Measurements from ENCODE around the gene EPS15. TPM values are rescaled to one million over a fixed set of nuclear protein-coding genes. Genes with fewer than 3 reads are reported as not detected.

The EPS15 gene
- total and polyA plus RNA-seq, 2 experiments from 2014 or later, result 31.0 to 76.5 TPM

DNA sequence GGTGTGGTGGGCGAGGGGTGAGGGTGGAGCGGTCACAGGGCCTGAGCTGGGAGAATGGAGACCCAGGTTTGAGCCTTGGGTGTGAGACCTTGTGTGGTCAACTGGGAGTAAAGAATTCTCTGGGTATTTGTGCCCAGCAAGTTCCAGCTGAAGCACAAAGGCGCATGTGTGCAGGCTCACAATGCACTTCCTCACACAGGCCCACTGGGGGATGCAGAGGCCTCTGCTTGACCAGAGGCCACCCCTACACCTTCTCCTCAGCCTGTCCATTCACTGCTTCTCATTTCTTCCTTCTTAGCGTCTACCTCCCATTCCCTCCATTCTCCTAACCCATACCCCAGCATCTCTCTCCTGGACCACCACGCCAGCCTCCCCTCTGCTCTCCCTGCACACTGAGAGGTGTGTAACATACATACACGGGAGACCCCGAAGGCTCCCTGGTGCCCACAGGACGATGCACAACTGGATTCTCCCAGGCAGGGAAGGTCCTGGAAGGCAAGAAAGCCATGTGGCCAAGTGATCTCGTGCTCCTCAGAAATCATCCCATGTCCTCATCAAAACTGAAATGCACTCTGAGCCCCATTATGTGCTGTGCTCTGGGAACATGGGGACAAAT is 176.4 kb downstream of the EPS15 start:
- no peak overlapping the region for H3K4me3 ChIP-seq
- H3K9me2 ChIP-seq (ENCODE audit: insufficient read depth), result no peaks in the 10 kb centered on the region
- 0 out of 2 replicates have a peak, but pooled peaks cover 3% of the 10 kb centered on the region for H3F3A ChIP-seq (replicated peaks; ENCODE audit: low read depth)
- Mint-ChIP-seq H3K4me3 (no peak overlapping the region), H3K27me3 (ENCODE audit: insufficient read depth, low read depth, poor library complexity) (peaks cover 24% of the 10 kb centered on the region), H3K4me1 (peaks cover 14% of the 10 kb centered on the region), H3K36me3 (ENCODE audit: low read depth) (no peaks in the 10 kb centered on the region), H3K27ac (no peak overlapping the region), H3K9me3 (no peaks in the 10 kb centered on the region)
- H3K36me3 ChIP-seq (ENCODE audit: insufficient read depth), result no peaks in the 10 kb centered on the region
- H3K27ac ChIP-seq (ENCODE audit: low read depth), result no peak overlapping the region
- no peak for ATAC-seq
- H2AFZ ChIP-seq, result no peak overlapping the region
- peaks cover 5% of the 10 kb centered on the region; the same call in 1 of the 2 replicates for H3K4me1 ChIP-seq (ENCODE audit: insufficient read depth)
- no peaks in the 10 kb centered on the region for H3K79me2 ChIP-seq (replicated peaks; ENCODE audit: insufficient read depth)
- TF ChIP-seq ZNF114 (CRISPR knock-in tag; IDR thresholded peaks at IDR 0.05), result no peak
- TF ChIP-seq ZNF331 (CRISPR knock-in tag; IDR thresholded peaks at IDR 0.05; ENCODE audit: low read depth), result no peak
- no peak for TF ChIP-seq POLR2AphosphoS5 (IDR thresholded peaks at IDR 0.05; ENCODE audit: low read depth)
- no peak for TF ChIP-seq CREB1 (CRISPR knock-in tag; IDR thresholded peaks at IDR 0.05; ENCODE audit: low read depth)
- H3K27me3 ChIP-seq (ENCODE audit: insufficient read depth), result peaks cover 15% of the 10 kb centered on the region
- H4K20me1 ChIP-seq (replicated peaks; ENCODE audit: insufficient read depth), result no peaks in the 10 kb centered on the region
- DNase-seq (ENCODE audit: low spot score), result no peak
- H3K4me2 ChIP-seq, result no peak overlapping the region

DNA sequence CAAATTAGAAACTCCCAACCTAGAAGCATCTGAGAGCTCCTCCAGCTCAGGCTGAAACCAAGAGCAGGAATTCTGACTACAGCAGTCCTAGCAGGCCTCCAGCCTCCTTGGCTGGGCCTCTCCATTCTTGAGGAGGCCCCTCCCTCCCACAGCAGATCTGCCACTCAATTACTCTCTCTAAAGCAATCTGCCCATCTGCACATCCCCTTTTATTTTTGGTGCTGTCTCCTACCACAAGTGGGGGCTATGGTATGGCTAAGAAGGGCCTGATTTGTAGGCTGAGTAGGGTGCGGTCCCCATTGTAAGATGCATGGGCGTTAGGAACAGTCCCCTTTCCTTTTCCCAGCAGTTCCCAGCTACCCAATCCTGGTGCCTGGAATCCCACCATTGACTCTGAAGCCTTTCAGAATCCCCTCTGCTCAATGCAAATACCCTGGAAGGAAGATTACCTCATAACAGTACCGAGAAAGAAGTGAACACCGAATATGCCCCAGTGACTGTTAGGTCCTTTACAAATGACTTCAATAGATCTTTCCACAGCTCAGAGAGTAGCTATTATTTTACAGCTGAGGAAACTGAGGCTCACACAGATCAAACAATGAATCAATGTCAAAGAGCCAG is 177.1 kb downstream of the EPS15 start:
- DNase-seq (ENCODE audit: low spot score) (no peak), ATAC-seq (no peak)
- peaks cover 14% of the 10 kb centered on the region for H3K4me1 Mint-ChIP-seq
- H3K4me3 Mint-ChIP-seq, result no peak overlapping the region
- H3K36me3 Mint-ChIP-seq (ENCODE audit: low read depth), result no peaks in the 10 kb centered on the region
- Histone ChIP-seq H3K4me3 (no peak overlapping the region), H3K4me1 (ENCODE audit: insufficient read depth) (peaks cover 5% of the 10 kb centered on the region; the same call in 1 of the 2 replicates), H4K20me1 (replicated peaks; ENCODE audit: insufficient read depth) (no peaks in the 10 kb centered on the region), H2AFZ (no peak overlapping the region), H3K36me3 (ENCODE audit: insufficient read depth) (no peaks in the 10 kb centered on the region), H3K79me2 (replicated peaks; ENCODE audit: insufficient read depth) (no peaks in the 10 kb centered on the region), H3K9me2 (ENCODE audit: insufficient read depth) (no peaks in the 10 kb centered on the region), H3K27ac (ENCODE audit: low read depth) (no peak overlapping the region), H3F3A (replicated peaks; ENCODE audit: low read depth) (0 out of 2 replicates have a peak, but pooled peaks cover 3% of the 10 kb centered on the region), H3K4me2 (no peak overlapping the region), H3K27me3 (ENCODE audit: insufficient read depth) (peaks cover 15% of the 10 kb centered on the region)
- TF ChIP-seq ZNF114 (CRISPR knock-in tag; IDR thresholded peaks at IDR 0.05), result no peak
- TF ChIP-seq ZNF331 (CRISPR knock-in tag; IDR thresholded peaks at IDR 0.05; ENCODE audit: low read depth), result no peak
- TF ChIP-seq CTCF (conservative IDR thresholded peaks at IDR 0.05; ENCODE audit: low read depth in 2 of 2), result peak in 1 of 2 experiments; percentile 61; a peak in 2 of 4 replicates
- no peaks in the 10 kb centered on the region for H3K9me3 Mint-ChIP-seq
- no peak overlapping the region for H3K27ac Mint-ChIP-seq
- H3K27me3 Mint-ChIP-seq (ENCODE audit: insufficient read depth, low read depth, poor library complexity), result peaks cover 24% of the 10 kb centered on the region

- DNase-seq (ENCODE audit: low spot score), result no peak
- Histone ChIP-seq H3K79me2 (replicated peaks; ENCODE audit: insufficient read depth) (no peaks in the 10 kb centered on the region), H2AFZ (no peak overlapping the region), H3K27me3 (ENCODE audit: insufficient read depth) (peaks cover 15% of the 10 kb centered on the region), H3K4me1 (ENCODE audit: insufficient read depth) (peaks cover 5% of the 10 kb centered on the region; the same call in 1 of the 2 replicates), H3K9me2 (ENCODE audit: insufficient read depth) (no peaks in the 10 kb centered on the region), H3K4me2 (no peak overlapping the region), H3K36me3 (ENCODE audit: insufficient read depth) (no peaks in the 10 kb centered on the region), H3F3A (replicated peaks; ENCODE audit: low read depth) (no peaks in the 10 kb centered on the region), H4K20me1 (replicated peaks; ENCODE audit: insufficient read depth) (no peaks in the 10 kb centered on the region), H3K4me3 (no peak overlapping the region), H3K27ac (ENCODE audit: low read depth) (no peak overlapping the region)
- ATAC-seq, result no peak
- no peaks in the 10 kb centered on the region for H3K36me3 Mint-ChIP-seq (ENCODE audit: low read depth)
- no peak overlapping the region for H3K4me3 Mint-ChIP-seq
- no peak overlapping the region for H3K27ac Mint-ChIP-seq
- peaks cover 17% of the 10 kb centered on the region for H3K27me3 Mint-ChIP-seq (ENCODE audit: insufficient read depth, low read depth, poor library complexity)
- no peaks in the 10 kb centered on the region for H3K9me3 Mint-ChIP-seq
- peaks cover 11% of the 10 kb centered on the region for H3K4me1 Mint-ChIP-seq
- TF ChIP-seq STAT1 (IDR thresholded peaks at IDR 0.05; ENCODE audit: unreplicated experiment), result no peak
- no peak for TF ChIP-seq CREB1 (CRISPR knock-in tag; IDR thresholded peaks at IDR 0.05; ENCODE audit: low read depth)
- TF ChIP-seq EZH2phosphoT487 (IDR thresholded peaks at IDR 0.05; ENCODE audit: unreplicated experiment), result no peak
- TF ChIP-seq NANOG (IDR thresholded peaks at IDR 0.05; ENCODE audit: borderline replicate concordance), result no peak
- TF ChIP-seq JUNB (IDR thresholded peaks at IDR 0.05; ENCODE audit: unreplicated experiment), result no peak
- TF ChIP-seq REST (IDR thresholded peaks at IDR 0.05; ENCODE audit: unreplicated experiment), result no peak
- TF ChIP-seq POLR2AphosphoS5 (IDR thresholded peaks at IDR 0.05; ENCODE audit: low read depth), result no peak
- TF ChIP-seq CTCF (conservative IDR thresholded peaks at IDR 0.05; ENCODE audit: low read depth in 2 of 2), result no peak
Observed at GRCh38 chr1:51340380-51340779, 178.7 kb downstream of the EPS15 start.
